Fibroblast of pulmonary artery (primary cell): ENCODE results near the gene DIPK1A.
A peak's percentile ranks its signal among the peaks of the same experiment; 100 is the strongest.

Experiments used
- DNase-seq: peaks from one replicate; pipeline ENCODE4 v3.0.0-alpha.2; 2010; ENCODE audit warnings: low read depth
- H3K4me3 ChIP-seq: replicated peaks from 2 replicates; pipeline ENCODE4 v1.5.1; 2011; ENCODE audit warnings: low read depth, mild to moderate bottlenecking, control low read depth, low read length, moderate library complexity
- TF ChIP-seq, protein P1 (sequence below): IDR thresholded peaks from 2 replicates; pipeline ENCODE4 v1.5.1; 2011; ENCODE audit warnings: mild to moderate bottlenecking, control low read depth, low read length, inconsistent platforms; ENCODE audit errors: missing control alignments

Gene DIPK1A

DNA sequence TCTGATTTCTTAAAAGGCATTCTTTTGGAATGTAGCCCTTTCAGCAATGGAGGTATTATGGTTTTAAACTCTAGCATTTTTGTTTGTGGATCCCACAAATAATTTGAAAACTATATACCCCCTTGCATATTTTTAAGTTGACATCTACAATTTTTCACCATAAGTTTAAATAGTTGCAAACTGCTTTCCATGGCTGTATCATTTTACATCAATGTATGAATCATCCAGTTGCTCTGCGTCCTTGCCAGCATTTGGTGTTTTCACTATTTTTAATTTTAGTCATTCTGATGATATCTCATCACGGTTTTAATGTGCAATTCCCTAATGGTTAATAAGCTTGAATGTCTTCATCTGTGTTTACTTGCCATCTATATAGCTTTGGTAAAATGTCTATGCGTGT is 20.7 kb downstream of the DIPK1A start:
- TF ChIP-seq, protein P1, sequence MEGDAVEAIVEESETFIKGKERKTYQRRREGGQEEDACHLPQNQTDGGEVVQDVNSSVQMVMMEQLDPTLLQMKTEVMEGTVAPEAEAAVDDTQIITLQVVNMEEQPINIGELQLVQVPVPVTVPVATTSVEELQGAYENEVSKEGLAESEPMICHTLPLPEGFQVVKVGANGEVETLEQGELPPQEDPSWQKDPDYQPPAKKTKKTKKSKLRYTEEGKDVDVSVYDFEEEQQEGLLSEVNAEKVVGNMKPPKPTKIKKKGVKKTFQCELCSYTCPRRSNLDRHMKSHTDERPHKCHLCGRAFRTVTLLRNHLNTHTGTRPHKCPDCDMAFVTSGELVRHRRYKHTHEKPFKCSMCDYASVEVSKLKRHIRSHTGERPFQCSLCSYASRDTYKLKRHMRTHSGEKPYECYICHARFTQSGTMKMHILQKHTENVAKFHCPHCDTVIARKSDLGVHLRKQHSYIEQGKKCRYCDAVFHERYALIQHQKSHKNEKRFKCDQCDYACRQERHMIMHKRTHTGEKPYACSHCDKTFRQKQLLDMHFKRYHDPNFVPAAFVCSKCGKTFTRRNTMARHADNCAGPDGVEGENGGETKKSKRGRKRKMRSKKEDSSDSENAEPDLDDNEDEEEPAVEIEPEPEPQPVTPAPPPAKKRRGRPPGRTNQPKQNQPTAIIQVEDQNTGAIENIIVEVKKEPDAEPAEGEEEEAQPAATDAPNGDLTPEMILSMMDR, result no peak
- DNase-seq, result peak; percentile 35
- H3K4me3 ChIP-seq, result no peak overlapping the region

DNA sequence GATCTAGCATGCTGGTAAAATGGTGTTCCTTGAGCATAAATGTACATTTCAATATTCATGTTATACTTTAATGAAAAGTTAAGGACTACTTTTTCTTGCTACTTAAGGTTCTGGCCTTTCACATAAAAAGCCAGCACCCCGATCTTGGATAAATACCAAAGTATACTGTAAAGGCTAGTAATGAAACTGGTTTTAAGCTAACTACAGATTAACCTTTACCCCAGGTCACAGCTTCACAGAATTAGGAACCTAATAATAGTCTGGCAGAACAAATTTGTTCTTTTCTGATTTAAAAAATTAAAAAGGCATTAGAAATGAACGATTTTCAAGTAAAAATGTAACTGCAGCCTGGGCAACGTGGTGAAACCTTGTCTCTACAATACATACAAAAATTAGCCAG is 23.5 kb downstream of the DIPK1A start:
- TF ChIP-seq, protein P1, result no peak
- no peak overlapping the region for H3K4me3 ChIP-seq
- no peak for DNase-seq

DNA sequence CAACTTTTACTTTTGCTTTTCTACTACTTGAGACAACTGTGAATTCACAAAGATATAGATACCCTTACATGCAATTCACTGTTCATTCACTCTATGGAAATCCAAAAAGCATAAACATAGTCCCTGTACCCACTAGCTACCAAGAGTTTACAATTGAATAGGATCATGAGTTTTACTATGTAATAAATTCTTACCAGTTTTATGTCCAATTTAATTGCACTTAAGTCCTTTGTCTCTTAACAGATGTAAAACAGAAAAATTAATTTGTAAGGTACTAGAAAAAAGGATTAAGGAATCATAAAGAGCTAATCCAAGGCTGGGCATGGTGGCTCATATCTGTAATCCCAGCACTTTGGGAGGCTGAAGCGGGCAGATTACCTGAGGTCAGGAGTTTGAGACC is 24.4 kb downstream of the DIPK1A start:
- TF ChIP-seq, protein P1, result no peak
- no peak for DNase-seq
- H3K4me3 ChIP-seq, result no peak overlapping the region

DNA sequence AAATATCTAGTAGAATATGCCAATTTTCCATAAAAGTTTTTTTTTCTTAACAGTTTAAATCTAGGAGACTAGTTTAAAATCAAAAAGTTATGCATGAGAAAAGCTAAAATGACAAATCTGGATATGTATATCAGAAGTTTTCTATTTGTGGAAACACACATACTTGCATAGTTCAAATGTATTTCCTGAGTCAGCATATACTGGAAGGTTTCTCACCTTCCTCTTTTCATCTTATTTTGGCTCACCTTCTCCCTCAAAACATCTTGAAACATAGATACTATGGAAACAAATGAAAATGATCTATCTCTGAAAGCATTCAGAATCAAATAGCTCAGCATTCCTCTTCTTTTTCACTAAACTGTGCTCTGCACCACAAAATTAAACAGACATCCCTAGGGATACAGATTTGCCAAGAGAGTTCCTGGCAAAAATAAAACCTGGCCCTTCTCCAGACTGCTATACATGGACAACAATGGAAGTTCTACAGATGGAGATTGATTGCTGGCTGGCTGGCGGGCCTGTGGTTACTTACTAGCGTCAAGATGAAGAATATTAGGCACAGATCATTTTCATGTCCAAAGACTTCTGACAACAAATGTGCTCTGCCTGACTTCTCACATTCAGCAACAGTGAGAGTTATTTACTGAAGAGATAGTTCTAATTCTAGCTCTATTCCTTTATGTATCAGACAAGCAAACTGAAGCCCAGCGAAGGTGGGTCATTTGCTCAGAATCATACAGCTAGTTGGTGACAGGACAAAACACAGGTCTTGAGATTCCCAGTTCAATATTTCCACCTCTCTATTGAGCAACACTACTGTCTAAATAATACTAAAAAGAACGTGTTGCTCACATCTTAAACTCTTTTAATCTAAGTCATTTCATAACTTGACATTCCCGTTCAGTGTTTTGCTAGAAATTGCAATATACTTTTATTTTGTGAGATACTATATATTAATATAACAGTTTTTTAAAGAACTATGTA is 26.6 kb downstream of the DIPK1A start:
- TF ChIP-seq, protein P1, result no peak
- no peak overlapping the region for H3K4me3 ChIP-seq
- peak; percentile 97 for DNase-seq

DNA sequence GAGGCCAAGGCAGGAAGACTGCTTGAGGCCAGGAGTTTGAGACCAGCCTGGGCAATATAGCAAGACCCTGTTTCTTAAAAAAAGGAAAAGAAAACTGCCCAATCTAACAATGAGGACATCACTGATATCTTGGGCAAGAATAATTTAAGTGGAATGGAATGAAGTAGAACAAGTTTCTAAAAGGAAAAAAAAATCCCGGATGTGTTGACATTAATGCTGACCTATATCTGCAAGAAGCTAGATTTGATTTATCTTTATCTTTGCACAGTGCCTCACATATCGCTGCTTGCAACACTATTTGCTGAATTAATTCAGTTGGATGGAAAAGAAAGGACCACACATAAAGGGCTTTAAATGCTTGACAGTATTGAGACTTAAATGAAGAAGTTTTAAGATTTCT is 27.8 kb downstream of the DIPK1A start:
- DNase-seq, result peak; percentile 39
- TF ChIP-seq, protein P1, result no peak
- no peak overlapping the region for H3K4me3 ChIP-seq

DNA sequence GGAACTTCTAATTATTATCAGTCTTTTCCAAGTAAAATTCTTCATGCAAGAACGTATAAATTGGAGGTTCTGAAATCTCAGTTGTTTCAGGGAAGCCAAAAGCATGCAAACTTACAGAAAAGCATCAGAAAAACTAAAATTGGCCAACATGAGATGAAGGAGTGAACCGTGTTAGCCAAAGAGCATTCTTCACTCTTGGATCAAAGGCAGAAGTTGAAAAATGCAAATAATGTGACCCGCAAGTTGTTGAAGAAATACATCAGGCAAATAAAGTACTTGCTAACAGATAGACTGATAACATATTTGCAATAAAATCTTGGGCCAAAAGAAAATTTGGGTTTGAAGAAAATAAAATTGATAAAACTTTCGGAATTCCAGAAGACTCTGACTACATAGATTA is 29.6 kb downstream of the DIPK1A start:
- no peak for DNase-seq
- H3K4me3 ChIP-seq, result no peak overlapping the region
- TF ChIP-seq, protein P1, result no peak
